Measurements from ENCODE around the gene ZNF451. TPM values are rescaled to one million over a fixed set of nuclear protein-coding genes. Genes with fewer than 3 reads are reported as not detected.

The ZNF451 gene
- total RNA-seq, 1 donor from 2014 or later: 94.6 TPM

GRCh38 chr6:57162028-57162427 lies 72.0 kb downstream of the ZNF451 start:
- no peak for DNase-seq

GRCh38 chr6:57162516-57162915 lies 72.5 kb downstream of the ZNF451 start:
- DNase-seq: no peak

GRCh38 chr6:57163956-57164355 lies 74.0 kb downstream of the ZNF451 start:
- DNase-seq: no peak

GRCh38 chr6:57165080-57165479 lies 75.1 kb downstream of the ZNF451 start:
- no peak for DNase-seq

- DNase-seq: peak; percentile 91
Measured at GRCh38 chr6:57172136-57173055, 82.4 kb downstream of the ZNF451 start, which contains the start of gene BAG2. BAG2 (plus strand) TSS chr6:57172326; CDS start chr6:57172698, 372 bp downstream.

GRCh38 chr6:57173056-57173885 lies 83.3 kb downstream of the ZNF451 start:
- peak; percentile 42 for DNase-seq

GRCh38 chr6:57173886-57174510 lies 84.0 kb downstream of the ZNF451 start:
- peak; percentile 17 for DNase-seq

- DNase-seq: no peak
Measured at GRCh38 chr6:57174511-57174907, 84.5 kb downstream of the ZNF451 start.

GRCh38 chr6:57177545-57178265 lies 87.7 kb downstream of the ZNF451 start:
- peak; percentile 61 for DNase-seq

- no peak for DNase-seq
Measured at GRCh38 chr6:57180596-57180995, 90.6 kb downstream of the ZNF451 start.

GRCh38 chr6:57182017-57182432 lies 92.0 kb downstream of the ZNF451 start:
- peak; percentile 86 for DNase-seq

GRCh38 chr6:57183336-57183735 lies 93.3 kb downstream of the ZNF451 start:
- no peak for DNase-seq

- DNase-seq: peak; percentile 66
Measured at GRCh38 chr6:57190140-57190539, 100.2 kb downstream of the ZNF451 start.

- no peak for DNase-seq
Measured at GRCh38 chr6:57193177-57193576, 103.2 kb downstream of the ZNF451 start.

GRCh38 chr6:57195457-57195856 lies 105.5 kb downstream of the ZNF451 start:
- no peak for DNase-seq

GRCh38 chr6:57198926-57199636 lies 109.1 kb downstream of the ZNF451 start:
- DNase-seq: no peak

GRCh38 chr6:57201718-57202117 lies 111.7 kb downstream of the ZNF451 start:
- DNase-seq: no peak

GRCh38 chr6:57205550-57206328 lies 115.8 kb downstream of the ZNF451 start:
- DNase-seq: no peak

GRCh38 chr6:57207141-57207540 lies 117.2 kb downstream of the ZNF451 start:
- DNase-seq: no peak

- DNase-seq: no peak
Measured at GRCh38 chr6:57207872-57208271, 117.9 kb downstream of the ZNF451 start.
